Measurements from ENCODE around the gene ARL5C.

Gene ARL5C

GRCh38 chr17:39107973-39108372 is 58.0 kb downstream of the ARL5C start:
- DNase-seq (ENCODE audit: low spot score): no peak

- DNase-seq (ENCODE audit: low spot score): no peak
Measured at GRCh38 chr17:39107155-39107554, 58.8 kb downstream of the ARL5C start.

Measured in SW480 (cell line).